K562 (cell line): Measurements from ENCODE around the gene ST7. TPM values are rescaled to one million over a fixed set of nuclear protein-coding genes. Genes with fewer than 3 reads are reported as not detected.

ENCODE experiments used
- BRF1 ChIP-seq: IDR thresholded peaks from 3 replicates; pipeline ENCODE4 v1.6.1; 2011; ENCODE audit warnings: borderline replicate concordance, mild to moderate bottlenecking; ENCODE audit not compliant: insufficient read length; ENCODE audit errors: extremely low read depth
- CHD1 ChIP-seq: fragments of 200-600 bp; sonication (generic); IDR thresholded peaks from one replicate; pipeline ENCODE4 v1.6.1; 2012; ENCODE audit warnings: mild to moderate bottlenecking, moderate library complexity, low read length, inconsistent platforms
- CHD2 ChIP-seq: IDR thresholded peaks from 2 replicates; pipeline ENCODE4 v1.6.1; 2011; ENCODE audit warnings: low read depth, low read length
- EZH2 ChIP-seq: IDR thresholded peaks from 2 replicates; pipeline ENCODE4 v1.6.1; 2012; ENCODE audit warnings: low read depth, mild to moderate bottlenecking, inconsistent platforms, low read length, borderline replicate concordance
- GABPA ChIP-seq: fragments of 200-800 bp; sonication (Bioruptor generic); conservative IDR thresholded peaks from 2 replicates; pipeline ENCODE4 v1.6.1; 2016; ENCODE audit warnings: low read depth, missing genetic modification characterization, missing compliant biosample characterization
- MYC ChIP-seq, 2 experiments: fragments of 250-450 bp in 1 of 2; sonication (Bioruptor Pico) in 1 of 2; IDR thresholded peaks; 2 replicates each; pipeline versions ENCODE4 v1.5.1 to v1.6.1; 2012 to 2021; ENCODE audit warnings: low read depth in 2 of 2, borderline replicate concordance in 1 of 2, improper control_type of control experiment in 1 of 2, low read length in 1 of 2, mild to moderate bottlenecking in 1 of 2, moderate library complexity in 1 of 2
- NEUROD1 ChIP-seq: fragments of 150-350 bp; IDR thresholded peaks from 2 replicates; pipeline ENCODE4 v1.6.1; 2014; ENCODE audit warnings: borderline replicate concordance, low read length, low read depth; ENCODE audit not compliant: partially characterized antibody
- RAD21 ChIP-seq, 2 experiments: fragments of 250-450 bp in 1 of 2; fragments of 450-650 bp in 1 of 2; sonication (Bioruptor Pico) in 1 of 2; formaldehyde crosslinking in 1 of 2; IDR thresholded peaks in 1 of 2; conservative IDR thresholded peaks in 1 of 2; 2 replicates each; pipeline versions ENCODE4 v1.4.0 to v1.8.0; 2020 to 2022; ENCODE audit warnings: mild to moderate bottlenecking in 2 of 2, moderate library complexity in 1 of 2
- RNF2 ChIP-seq: sonication (generic); IDR thresholded peaks from 2 replicates; pipeline ENCODE4 v1.6.1; 2016
- SMAD1 ChIP-seq: fragments of 150-350 bp; IDR thresholded peaks from 2 replicates; pipeline ENCODE4 v1.6.1; 2014; ENCODE audit warnings: low read length, low read depth; ENCODE audit not compliant: partially characterized antibody
- SP2 ChIP-seq: IDR thresholded peaks from 2 replicates; pipeline ENCODE4 v1.6.1; 2011; ENCODE audit warnings: mild to moderate bottlenecking, low read depth, low read length, moderate library complexity; ENCODE audit not compliant: poor library complexity, severe bottlenecking; ENCODE audit errors: extremely low read depth
- TAF1 ChIP-seq: IDR thresholded peaks from 2 replicates; pipeline ENCODE4 v1.6.1; 2011; ENCODE audit warnings: mild to moderate bottlenecking, low read length, moderate library complexity; ENCODE audit not compliant: insufficient read depth, control insufficient read depth, severe bottlenecking; ENCODE audit errors: extremely low read depth
- ZC3H4 ChIP-seq: sonication (generic); formaldehyde crosslinking; IDR thresholded peaks from 2 replicates; pipeline ENCODE4 v1.9.0; 2021; ENCODE audit warnings: missing genetic modification reagents, borderline replicate concordance
- ZNF217 ChIP-seq: sonication (generic); formaldehyde crosslinking; IDR thresholded peaks from 2 replicates; pipeline ENCODE4 v1.8.0; 2022; ENCODE audit warnings: mild to moderate bottlenecking, missing genetic modification reagents
- ZNF253 ChIP-seq: fragments of 250-450 bp; sonication (Bioruptor Pico); conservative IDR thresholded peaks from 2 replicates; pipeline ENCODE4 v1.6.1; 2021; ENCODE audit warnings: mild to moderate bottlenecking
- ZNF3 ChIP-seq: fragments of 250-450 bp; sonication (Bioruptor Pico); IDR thresholded peaks from 2 replicates; pipeline ENCODE4 v1.5.0; 2021; ENCODE audit warnings: mild to moderate bottlenecking, moderate library complexity
- polyA plus RNA-seq, 8 experiments: library from polyadenylated mRNA; depleted of rRNA in 4 of 8; stranded (reverse) in 5 of 8; unstranded in 3 of 8; fragments of >200 nt; fragmentation: Nextera tagmentation in 2 of 8; fragmentation: Illumina TruSeq in 1 of 8; extraction: Ambion mirVana in 2 of 8; extraction: Trizol in 1 of 8; gene quantifications; 2 replicates each; pipeline versions ENCODE4 v1.2.1 to v1.2.3, GENCODE V29; 2011 to 2014; ENCODE audit warnings: inconsistent platforms in 1 of 8, missing spikeins in 1 of 8
- total RNA-seq, 7 experiments: library from RNA; depleted of rRNA in 6 of 7; stranded (reverse); fragments of >200 nt in 6 of 7; fragmentation: Illumina TruSeq in 2 of 7; extraction: Trizol in 2 of 7; gene quantifications; 2 replicates each; pipeline versions ENCODE4 v1.2.1 to v1.2.3, GENCODE V29; 2011 to 2021; ENCODE audit warnings: low replicate concordance in 1 of 7
- TF ChIP-seq, protein P1 (sequence below): fragments of 450-650 bp; IDR thresholded peaks from 2 replicates; pipeline ENCODE4 v1.6.1; 2018; ENCODE audit not compliant: partially characterized antibody
- TF ChIP-seq, protein P2 (sequence below), 3 experiments: fragments of 200-800 bp in 1 of 3; sonication (Bioruptor generic) in 1 of 3; sonication (generic) in 1 of 3; formaldehyde crosslinking in 1 of 3; IDR thresholded peaks; 2 replicates each; pipeline versions ENCODE4 v1.6.1 to v1.8.0; 2016 to 2022; ENCODE audit warnings: mild to moderate bottlenecking in 2 of 3, missing compliant biosample characterization in 2 of 3, missing genetic modification characterization in 2 of 3, missing genetic modification reagents in 1 of 3
- TF ChIP-seq, protein P3 (sequence below): sonication (generic); formaldehyde crosslinking; IDR thresholded peaks from 2 replicates; pipeline ENCODE4 v1.8.1; 2022; ENCODE audit warnings: missing genetic modification reagents
- TF ChIP-seq, protein P4 (sequence below): fragments of 450-650 bp; IDR thresholded peaks from one replicate; pipeline ENCODE4 v1.6.1; 2018; ENCODE audit warnings: mild to moderate bottlenecking, moderate library complexity; ENCODE audit not compliant: partially characterized antibody

The ST7 gene
- total and polyA plus RNA-seq, 9 of the 15 experiments (the other 6 are each of a cell fraction or from before 2014, with no cell fraction given), result 23.9 to 56.3 (median 36.9) TPM

DNA sequence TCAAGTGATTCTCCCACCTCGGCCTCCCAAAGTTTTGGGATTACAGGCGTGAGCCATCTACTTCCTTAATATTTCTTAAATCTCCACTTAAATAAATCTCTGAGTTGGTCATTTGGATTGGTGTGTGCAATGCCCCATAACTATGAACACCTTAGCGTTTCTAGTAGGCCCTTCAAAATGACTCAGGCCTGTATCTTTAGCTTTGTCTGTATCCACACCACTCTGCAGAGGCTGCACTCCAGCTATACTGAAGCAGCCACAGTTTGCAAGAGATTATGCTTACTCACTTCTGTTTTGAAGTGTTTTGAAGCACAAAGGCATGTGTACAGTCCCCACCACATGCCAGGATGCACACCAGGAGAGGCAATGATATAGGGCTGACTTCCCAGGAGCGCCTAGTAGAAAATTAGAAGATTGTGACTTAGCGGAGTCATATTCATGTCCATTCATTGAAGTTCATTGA lies 2.4 kb upstream of the ST7 start (continued):
- TF ChIP-seq BRF1, result no peak
- TF ChIP-seq, protein P1, sequence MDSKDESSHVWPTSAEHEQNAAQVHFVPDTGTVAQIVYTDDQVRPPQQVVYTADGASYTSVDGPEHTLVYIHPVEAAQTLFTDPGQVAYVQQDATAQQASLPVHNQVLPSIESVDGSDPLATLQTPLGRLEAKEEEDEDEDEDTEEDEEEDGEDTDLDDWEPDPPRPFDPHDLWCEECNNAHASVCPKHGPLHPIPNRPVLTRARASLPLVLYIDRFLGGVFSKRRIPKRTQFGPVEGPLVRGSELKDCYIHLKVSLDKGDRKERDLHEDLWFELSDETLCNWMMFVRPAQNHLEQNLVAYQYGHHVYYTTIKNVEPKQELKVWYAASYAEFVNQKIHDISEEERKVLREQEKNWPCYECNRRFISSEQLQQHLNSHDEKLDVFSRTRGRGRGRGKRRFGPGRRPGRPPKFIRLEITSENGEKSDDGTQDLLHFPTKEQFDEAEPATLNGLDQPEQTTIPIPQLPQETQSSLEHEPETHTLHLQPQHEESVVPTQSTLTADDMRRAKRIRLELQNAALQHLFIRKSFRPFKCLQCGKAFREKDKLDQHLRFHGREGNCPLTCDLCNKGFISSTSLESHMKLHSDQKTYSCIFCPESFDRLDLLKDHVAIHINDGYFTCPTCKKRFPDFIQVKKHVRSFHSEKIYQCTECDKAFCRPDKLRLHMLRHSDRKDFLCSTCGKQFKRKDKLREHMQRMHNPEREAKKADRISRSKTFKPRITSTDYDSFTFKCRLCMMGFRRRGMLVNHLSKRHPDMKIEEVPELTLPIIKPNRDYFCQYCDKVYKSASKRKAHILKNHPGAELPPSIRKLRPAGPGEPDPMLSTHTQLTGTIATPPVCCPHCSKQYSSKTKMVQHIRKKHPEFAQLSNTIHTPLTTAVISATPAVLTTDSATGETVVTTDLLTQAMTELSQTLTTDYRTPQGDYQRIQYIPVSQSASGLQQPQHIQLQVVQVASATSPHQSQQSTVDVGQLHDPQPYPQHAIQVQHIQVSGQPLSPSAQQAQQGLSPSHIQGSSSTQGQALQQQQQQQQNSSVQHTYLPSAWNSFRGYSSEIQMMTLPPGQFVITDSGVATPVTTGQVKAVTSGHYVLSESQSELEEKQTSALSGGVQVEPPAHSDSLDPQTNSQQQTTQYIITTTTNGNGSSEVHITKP, result no peak
- TF ChIP-seq RNF2, result no peak
- no peak for TF ChIP-seq SMAD1
- TF ChIP-seq ZNF217 (CRISPR knock-in tag), result no peak
- no peak for TF ChIP-seq NEUROD1
- TF ChIP-seq RAD21 (CRISPR knock-in tag; conservative IDR thresholded peaks at IDR 0.05 in 1 of 2, IDR thresholded peaks at IDR 0.05 in 1 of 2), result no peak
- TF ChIP-seq MYC (IDR thresholded peaks at IDR 0.05; ENCODE audit: low read depth, low read length), result peak; percentile 58
- no peak for TF ChIP-seq MYC (CRISPR knock-in tag; IDR thresholded peaks at IDR 0.05; ENCODE audit: borderline replicate concordance, low read depth)
- TF ChIP-seq CHD1, result no peak
- TF ChIP-seq GABPA, result 0 out of 2 replicates have a peak, but pooled peaks have one; percentile 10
- no peak for TF ChIP-seq SP2
- TF ChIP-seq, protein P2, sequence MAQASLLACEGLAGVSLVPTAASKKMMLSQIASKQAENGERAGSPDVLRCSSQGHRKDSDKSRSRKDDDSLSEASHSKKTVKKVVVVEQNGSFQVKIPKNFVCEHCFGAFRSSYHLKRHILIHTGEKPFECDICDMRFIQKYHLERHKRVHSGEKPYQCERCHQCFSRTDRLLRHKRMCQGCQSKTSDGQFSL (CRISPR knock-in tag; IDR thresholded peaks at IDR 0.05), result no peak
- TF ChIP-seq, protein P2 (tag; IDR thresholded peaks at IDR 0.05), result 0 out of 4 replicates have a peak, but pooled peaks of 1 of the 2 experiments have one; percentile 15
- TF ChIP-seq, protein P3, sequence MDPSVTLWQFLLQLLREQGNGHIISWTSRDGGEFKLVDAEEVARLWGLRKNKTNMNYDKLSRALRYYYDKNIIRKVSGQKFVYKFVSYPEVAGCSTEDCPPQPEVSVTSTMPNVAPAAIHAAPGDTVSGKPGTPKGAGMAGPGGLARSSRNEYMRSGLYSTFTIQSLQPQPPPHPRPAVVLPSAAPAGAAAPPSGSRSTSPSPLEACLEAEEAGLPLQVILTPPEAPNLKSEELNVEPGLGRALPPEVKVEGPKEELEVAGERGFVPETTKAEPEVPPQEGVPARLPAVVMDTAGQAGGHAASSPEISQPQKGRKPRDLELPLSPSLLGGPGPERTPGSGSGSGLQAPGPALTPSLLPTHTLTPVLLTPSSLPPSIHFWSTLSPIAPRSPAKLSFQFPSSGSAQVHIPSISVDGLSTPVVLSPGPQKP (CRISPR knock-in tag), result no peak
- TF ChIP-seq TAF1, result peak; percentile 54
- TF ChIP-seq ZNF253 (CRISPR knock-in tag), result no peak; the same call in 1 of the 2 replicates
- TF ChIP-seq, protein P4, sequence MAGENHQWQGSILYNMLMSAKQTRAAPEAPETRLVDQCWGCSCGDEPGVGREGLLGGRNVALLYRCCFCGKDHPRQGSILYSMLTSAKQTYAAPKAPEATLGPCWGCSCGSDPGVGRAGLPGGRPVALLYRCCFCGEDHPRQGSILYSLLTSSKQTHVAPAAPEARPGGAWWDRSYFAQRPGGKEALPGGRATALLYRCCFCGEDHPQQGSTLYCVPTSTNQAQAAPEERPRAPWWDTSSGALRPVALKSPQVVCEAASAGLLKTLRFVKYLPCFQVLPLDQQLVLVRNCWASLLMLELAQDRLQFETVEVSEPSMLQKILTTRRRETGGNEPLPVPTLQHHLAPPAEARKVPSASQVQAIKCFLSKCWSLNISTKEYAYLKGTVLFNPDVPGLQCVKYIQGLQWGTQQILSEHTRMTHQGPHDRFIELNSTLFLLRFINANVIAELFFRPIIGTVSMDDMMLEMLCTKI, result no peak
- TF ChIP-seq ZC3H4 (CRISPR knock-in tag), result no peak
- no peak for TF ChIP-seq ZNF3 (CRISPR knock-in tag)
- TF ChIP-seq EZH2, result no peak
- TF ChIP-seq CHD2, result no peak
